WTC11 (cell line): ENCODE measurements around the gene PTPN5. TPM values are rescaled to one million over a fixed set of nuclear protein-coding genes. Genes with fewer than 3 reads are reported as not detected.

Source experiments
- ATAC-seq: fragments of 200-7000 bp; cut with Tn5 transposase; 2 replicates; pipeline ENCODE4 v1.10.0; 2021; ENCODE audit warnings: mild to moderate bottlenecking, moderate library complexity
- CTCF ChIA-PET: fragments of 300-600 bp; sonication (Branson Sonifier 250); formaldehyde crosslinking; loops from one replicate; lab custom pipeline; 2021; ENCODE audit warnings: antibody characterized with exemption; lab: Charles Lee
- POLR2A ChIA-PET: fragments of 350-600 bp; sonication (Branson Sonifier 250); formaldehyde crosslinking; loops from one replicate; lab custom pipeline; 2021; ENCODE audit warnings: antibody characterized with exemption; lab: Charles Lee
- DNase-seq: peaks from one replicate; pipeline ENCODE4 v3.0.0; 2021; ENCODE audit warnings: low spot score
- H3K27ac Mint-ChIP-seq: 2 replicates; pipeline ENCODE4 v1.8.0; 2021; ENCODE audit warnings: mixed read lengths
- H3K27me3 Mint-ChIP-seq: 2 replicates; pipeline ENCODE4 v1.8.0; 2021; ENCODE audit warnings: low read depth, mild to moderate bottlenecking, moderate library complexity, mixed read lengths
- H3K36me3 Mint-ChIP-seq: 2 replicates; pipeline ENCODE4 v1.8.0; 2021; ENCODE audit warnings: mixed read lengths
- H3K4me1 Mint-ChIP-seq: 2 replicates; pipeline ENCODE4 v1.8.0; 2022; ENCODE audit warnings: mixed read lengths
- H3K4me3 Mint-ChIP-seq: 2 replicates; pipeline ENCODE4 v1.8.0; 2021; ENCODE audit warnings: mild to moderate bottlenecking, moderate library complexity, mixed read lengths
- H3K9me3 Mint-ChIP-seq: 2 replicates; pipeline ENCODE4 v1.8.0; 2021; ENCODE audit warnings: mixed read lengths
- CREM ChIP-seq: sonication (generic); formaldehyde crosslinking; IDR thresholded peaks from 2 replicates; pipeline ENCODE4 v1.8.1; 2022; ENCODE audit warnings: mild to moderate bottlenecking, missing genetic modification reagents, moderate library complexity
- FOXJ3 ChIP-seq: sonication (generic); formaldehyde crosslinking; IDR thresholded peaks from 2 replicates; pipeline ENCODE4 v1.9.0; 2021; ENCODE audit warnings: missing genetic modification reagents, mild to moderate bottlenecking, borderline replicate concordance
- IRF2 ChIP-seq: sonication (generic); formaldehyde crosslinking; IDR thresholded peaks from 2 replicates; pipeline ENCODE4 v1.8.0; 2022; ENCODE audit warnings: low read depth, missing genetic modification reagents, borderline replicate concordance
- JAZF1 ChIP-seq: fragments of 250-450 bp; sonication (Bioruptor Pico); IDR thresholded peaks from 2 replicates; pipeline ENCODE4 v1.9.0; 2021; ENCODE audit warnings: moderate library complexity, mild to moderate bottlenecking, inconsistent platforms
- MXD4 ChIP-seq: fragments of 250-450 bp; sonication (Bioruptor Pico); IDR thresholded peaks from 2 replicates; pipeline ENCODE4 v1.8.0; 2021; ENCODE audit warnings: mild to moderate bottlenecking, moderate library complexity, borderline replicate concordance
- MYBL2 ChIP-seq: sonication (generic); formaldehyde crosslinking; IDR thresholded peaks from 2 replicates; pipeline ENCODE4 v1.8.1; 2023; ENCODE audit warnings: mild to moderate bottlenecking, moderate library complexity, missing genetic modification reagents
- NFATC4 ChIP-seq: fragments of 250-450 bp; sonication (Bioruptor Pico); IDR thresholded peaks from 2 replicates; pipeline ENCODE4 v1.9.0; 2021; ENCODE audit warnings: mild to moderate bottlenecking
- NFYB ChIP-seq: sonication (generic); formaldehyde crosslinking; conservative IDR thresholded peaks from 2 replicates; pipeline ENCODE4 v1.8.0; 2022; ENCODE audit warnings: low read depth, missing genetic modification reagents
- NR2C2 ChIP-seq: sonication (generic); formaldehyde crosslinking; IDR thresholded peaks from 2 replicates; pipeline ENCODE4 v1.8.0; 2022; ENCODE audit warnings: mild to moderate bottlenecking, missing genetic modification reagents
- ZNF423 ChIP-seq: fragments of 250-450 bp; sonication (Bioruptor Pico); IDR thresholded peaks from 2 replicates; pipeline ENCODE4 v2.1.2; 2022; ENCODE audit warnings: mild to moderate bottlenecking, moderate library complexity
- total RNA-seq: library from RNA; stranded (reverse); gene quantifications from 3 replicates; pipeline ENCODE4 v1.2.3, GENCODE V29; 2021
- TF ChIP-seq, protein P1 (sequence below): sonication (generic); formaldehyde crosslinking; IDR thresholded peaks from 2 replicates; pipeline ENCODE4 v1.8.1; 2022; ENCODE audit warnings: low read depth, mild to moderate bottlenecking, moderate library complexity, missing genetic modification reagents, borderline replicate concordance
- TF ChIP-seq, protein P2 (sequence below): sonication (generic); formaldehyde crosslinking; IDR thresholded peaks from 2 replicates; pipeline ENCODE4 v1.8.0; 2023; ENCODE audit warnings: mild to moderate bottlenecking, missing genetic modification reagents
- TF ChIP-seq, protein P3 (sequence below): sonication (generic); formaldehyde crosslinking; IDR thresholded peaks from 2 replicates; pipeline ENCODE4 v1.8.1; 2023; ENCODE audit warnings: mild to moderate bottlenecking, missing genetic modification reagents
- TF ChIP-seq, protein P4 (sequence below): sonication (generic); formaldehyde crosslinking; conservative IDR thresholded peaks from 2 replicates; pipeline ENCODE4 v1.8.1; 2022; ENCODE audit warnings: mild to moderate bottlenecking, missing genetic modification reagents
- TF ChIP-seq, protein P5 (sequence below): sonication (generic); formaldehyde crosslinking; IDR thresholded peaks from 2 replicates; pipeline ENCODE4 v1.8.1; 2023; ENCODE audit warnings: mild to moderate bottlenecking, missing genetic modification reagents, borderline replicate concordance

PTPN5 gene
- total RNA-seq, 1 experiment from 2014 or later: 4.5 TPM

DNA sequence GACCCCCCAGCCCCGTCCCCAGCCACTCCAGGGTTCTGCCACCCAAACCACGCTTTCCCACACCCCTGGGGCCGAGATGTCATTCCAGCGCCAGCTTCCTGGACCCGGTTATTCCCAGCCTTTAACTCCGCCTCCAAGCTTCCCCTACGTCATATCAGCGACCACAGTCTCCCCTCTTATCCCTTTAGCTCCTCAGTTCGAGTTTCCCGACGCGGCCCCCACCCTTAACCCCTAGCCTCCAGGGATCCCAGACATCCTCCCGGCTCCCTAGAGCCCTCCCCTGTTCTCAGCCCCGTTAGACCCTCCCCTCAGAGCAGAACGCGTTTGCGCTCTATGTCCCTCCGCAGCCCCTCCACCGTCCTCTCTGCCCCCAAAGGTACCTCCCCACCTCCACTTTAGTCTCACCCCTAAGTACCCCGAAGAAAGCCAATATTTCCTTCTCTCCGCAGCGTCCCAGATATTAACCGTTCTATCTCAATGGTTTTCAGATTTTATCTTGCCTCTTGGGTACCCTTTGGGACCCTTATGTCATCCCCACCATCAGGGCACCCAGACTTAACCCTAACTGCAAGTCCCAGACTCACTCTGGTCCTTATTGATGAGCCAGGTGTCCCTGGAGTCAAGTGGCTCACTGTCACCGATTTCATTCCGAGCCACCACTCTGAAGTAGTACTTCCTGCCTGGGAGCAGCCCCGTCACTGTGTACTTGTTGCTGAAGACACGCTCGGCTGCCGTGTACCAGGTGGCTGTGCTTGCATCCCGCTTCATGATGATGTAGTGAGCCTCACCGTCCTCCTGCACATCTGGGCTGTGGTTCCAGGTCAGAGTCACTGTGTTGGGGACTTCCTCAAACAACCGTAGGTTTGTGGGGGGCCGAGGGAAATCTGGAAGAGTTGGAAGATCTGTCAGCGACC lies 85.0 kb downstream of the PTPN5 start:
- H3K9me3 Mint-ChIP-seq: no peaks in the 10 kb centered on the region
- TF ChIP-seq JAZF1 (no peak), NFATC4 (CRISPR knock-in tag) (no peak), FOXJ3 (CRISPR knock-in tag) (no peak), MXD4 (CRISPR knock-in tag) (no peak), ZNF423 (CRISPR knock-in tag) (no peak), IRF2 (CRISPR knock-in tag) (no peak), CREM (CRISPR knock-in tag) (no peak), NR2C2 (no peak), NFYB (no peak), MYBL2 (CRISPR knock-in tag) (no peak)
- TF ChIP-seq, protein P1, sequence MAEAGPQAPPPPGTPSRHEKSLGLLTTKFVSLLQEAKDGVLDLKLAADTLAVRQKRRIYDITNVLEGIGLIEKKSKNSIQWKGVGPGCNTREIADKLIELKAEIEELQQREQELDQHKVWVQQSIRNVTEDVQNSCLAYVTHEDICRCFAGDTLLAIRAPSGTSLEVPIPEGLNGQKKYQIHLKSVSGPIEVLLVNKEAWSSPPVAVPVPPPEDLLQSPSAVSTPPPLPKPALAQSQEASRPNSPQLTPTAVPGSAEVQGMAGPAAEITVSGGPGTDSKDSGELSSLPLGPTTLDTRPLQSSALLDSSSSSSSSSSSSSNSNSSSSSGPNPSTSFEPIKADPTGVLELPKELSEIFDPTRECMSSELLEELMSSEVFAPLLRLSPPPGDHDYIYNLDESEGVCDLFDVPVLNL: no peak
- TF ChIP-seq, protein P2, sequence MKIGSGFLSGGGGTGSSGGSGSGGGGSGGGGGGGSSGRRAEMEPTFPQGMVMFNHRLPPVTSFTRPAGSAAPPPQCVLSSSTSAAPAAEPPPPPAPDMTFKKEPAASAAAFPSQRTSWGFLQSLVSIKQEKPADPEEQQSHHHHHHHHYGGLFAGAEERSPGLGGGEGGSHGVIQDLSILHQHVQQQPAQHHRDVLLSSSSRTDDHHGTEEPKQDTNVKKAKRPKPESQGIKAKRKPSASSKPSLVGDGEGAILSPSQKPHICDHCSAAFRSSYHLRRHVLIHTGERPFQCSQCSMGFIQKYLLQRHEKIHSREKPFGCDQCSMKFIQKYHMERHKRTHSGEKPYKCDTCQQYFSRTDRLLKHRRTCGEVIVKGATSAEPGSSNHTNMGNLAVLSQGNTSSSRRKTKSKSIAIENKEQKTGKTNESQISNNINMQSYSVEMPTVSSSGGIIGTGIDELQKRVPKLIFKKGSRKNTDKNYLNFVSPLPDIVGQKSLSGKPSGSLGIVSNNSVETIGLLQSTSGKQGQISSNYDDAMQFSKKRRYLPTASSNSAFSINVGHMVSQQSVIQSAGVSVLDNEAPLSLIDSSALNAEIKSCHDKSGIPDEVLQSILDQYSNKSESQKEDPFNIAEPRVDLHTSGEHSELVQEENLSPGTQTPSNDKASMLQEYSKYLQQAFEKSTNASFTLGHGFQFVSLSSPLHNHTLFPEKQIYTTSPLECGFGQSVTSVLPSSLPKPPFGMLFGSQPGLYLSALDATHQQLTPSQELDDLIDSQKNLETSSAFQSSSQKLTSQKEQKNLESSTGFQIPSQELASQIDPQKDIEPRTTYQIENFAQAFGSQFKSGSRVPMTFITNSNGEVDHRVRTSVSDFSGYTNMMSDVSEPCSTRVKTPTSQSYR: no peak
- TF ChIP-seq, protein P3, sequence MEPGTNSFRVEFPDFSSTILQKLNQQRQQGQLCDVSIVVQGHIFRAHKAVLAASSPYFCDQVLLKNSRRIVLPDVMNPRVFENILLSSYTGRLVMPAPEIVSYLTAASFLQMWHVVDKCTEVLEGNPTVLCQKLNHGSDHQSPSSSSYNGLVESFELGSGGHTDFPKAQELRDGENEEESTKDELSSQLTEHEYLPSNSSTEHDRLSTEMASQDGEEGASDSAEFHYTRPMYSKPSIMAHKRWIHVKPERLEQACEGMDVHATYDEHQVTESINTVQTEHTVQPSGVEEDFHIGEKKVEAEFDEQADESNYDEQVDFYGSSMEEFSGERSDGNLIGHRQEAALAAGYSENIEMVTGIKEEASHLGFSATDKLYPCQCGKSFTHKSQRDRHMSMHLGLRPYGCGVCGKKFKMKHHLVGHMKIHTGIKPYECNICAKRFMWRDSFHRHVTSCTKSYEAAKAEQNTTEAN (CRISPR knock-in tag): no peak
- TF ChIP-seq, protein P4, sequence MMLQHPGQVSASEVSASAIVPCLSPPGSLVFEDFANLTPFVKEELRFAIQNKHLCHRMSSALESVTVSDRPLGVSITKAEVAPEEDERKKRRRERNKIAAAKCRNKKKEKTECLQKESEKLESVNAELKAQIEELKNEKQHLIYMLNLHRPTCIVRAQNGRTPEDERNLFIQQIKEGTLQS: no peak
- TF ChIP-seq, protein P5, sequence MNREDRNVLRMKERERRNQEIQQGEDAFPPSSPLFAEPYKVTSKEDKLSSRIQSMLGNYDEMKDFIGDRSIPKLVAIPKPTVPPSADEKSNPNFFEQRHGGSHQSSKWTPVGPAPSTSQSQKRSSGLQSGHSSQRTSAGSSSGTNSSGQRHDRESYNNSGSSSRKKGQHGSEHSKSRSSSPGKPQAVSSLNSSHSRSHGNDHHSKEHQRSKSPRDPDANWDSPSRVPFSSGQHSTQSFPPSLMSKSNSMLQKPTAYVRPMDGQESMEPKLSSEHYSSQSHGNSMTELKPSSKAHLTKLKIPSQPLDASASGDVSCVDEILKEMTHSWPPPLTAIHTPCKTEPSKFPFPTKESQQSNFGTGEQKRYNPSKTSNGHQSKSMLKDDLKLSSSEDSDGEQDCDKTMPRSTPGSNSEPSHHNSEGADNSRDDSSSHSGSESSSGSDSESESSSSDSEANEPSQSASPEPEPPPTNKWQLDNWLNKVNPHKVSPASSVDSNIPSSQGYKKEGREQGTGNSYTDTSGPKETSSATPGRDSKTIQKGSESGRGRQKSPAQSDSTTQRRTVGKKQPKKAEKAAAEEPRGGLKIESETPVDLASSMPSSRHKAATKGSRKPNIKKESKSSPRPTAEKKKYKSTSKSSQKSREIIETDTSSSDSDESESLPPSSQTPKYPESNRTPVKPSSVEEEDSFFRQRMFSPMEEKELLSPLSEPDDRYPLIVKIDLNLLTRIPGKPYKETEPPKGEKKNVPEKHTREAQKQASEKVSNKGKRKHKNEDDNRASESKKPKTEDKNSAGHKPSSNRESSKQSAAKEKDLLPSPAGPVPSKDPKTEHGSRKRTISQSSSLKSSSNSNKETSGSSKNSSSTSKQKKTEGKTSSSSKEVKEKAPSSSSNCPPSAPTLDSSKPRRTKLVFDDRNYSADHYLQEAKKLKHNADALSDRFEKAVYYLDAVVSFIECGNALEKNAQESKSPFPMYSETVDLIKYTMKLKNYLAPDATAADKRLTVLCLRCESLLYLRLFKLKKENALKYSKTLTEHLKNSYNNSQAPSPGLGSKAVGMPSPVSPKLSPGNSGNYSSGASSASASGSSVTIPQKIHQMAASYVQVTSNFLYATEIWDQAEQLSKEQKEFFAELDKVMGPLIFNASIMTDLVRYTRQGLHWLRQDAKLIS (CRISPR knock-in tag): no peak
- peak overlapping the region; percentile 79 for H3K4me3 Mint-ChIP-seq
- ChIA-PET POLR2A (interaction anchor here (1.4 kb wide), 1 partner anchor 15 kb away, joined by 8 read pairs; no protein-coding TSS in a partner anchor), CTCF (interaction anchor here (0.6 to 1.9 kb wide), 9 partner anchors 15 to 314 kb away, joined by 3 to 42 read pairs (median 5); no protein-coding TSS in a partner anchor)
- H3K36me3 Mint-ChIP-seq: no peaks in the 10 kb centered on the region
- no peak overlapping the region for H3K27ac Mint-ChIP-seq
- H3K27me3 Mint-ChIP-seq: peaks cover 67% of the 10 kb centered on the region
- ATAC-seq (peak; percentile 81), DNase-seq (peak; percentile 69)
- H3K4me1 Mint-ChIP-seq: peaks cover 13% of the 10 kb centered on the region
